Smooth muscle cell (in vitro differentiated cells): ENCODE data around the gene CELSR1. TPM values are rescaled to one million over a fixed set of nuclear protein-coding genes. Genes with fewer than 3 reads are reported as not detected.

ENCODE experiments used
- DNase-seq: peaks from one replicate; lab custom pipeline; 2025; ENCODE audit not compliant: unreplicated experiment; lab: John Stamatoyannopoulos, UW
- H2AFZ ChIP-seq: fragments of 200-600 bp; sonication (generic); 2 replicates; pipeline ENCODE4 v1.6.0; 2016; ENCODE audit warnings: antibody characterized with exemption, low read depth, mild to moderate bottlenecking
- H3F3A ChIP-seq: fragments of 200-600 bp; sonication (generic); 2 replicates; pipeline ENCODE4 v1.6.0; 2017; ENCODE audit warnings: antibody characterized with exemption, low read depth
- H3K27ac ChIP-seq: fragments of 200-600 bp; sonication (generic); 2 replicates; pipeline ENCODE4 v1.5.1; 2016; ENCODE audit warnings: low read depth, mild to moderate bottlenecking
- H3K27me3 ChIP-seq: fragments of 200-600 bp; sonication (generic); 2 replicates; pipeline ENCODE4 v1.6.1; 2016; ENCODE audit warnings: low read depth, mild to moderate bottlenecking
- H3K36me3 ChIP-seq: fragments of 200-600 bp; sonication (generic); 2 replicates; pipeline ENCODE4 v1.5.1; 2016; ENCODE audit warnings: low read depth
- H3K4me1 ChIP-seq: fragments of 200-600 bp; sonication (generic); 2 replicates; pipeline ENCODE4 v1.5.1; 2016; ENCODE audit warnings: low read depth
- H3K4me2 ChIP-seq: fragments of 200-600 bp; sonication (generic); 2 replicates; pipeline ENCODE4 v1.6.0; 2016; ENCODE audit warnings: mild to moderate bottlenecking
- H3K4me3 ChIP-seq: fragments of 200-600 bp; sonication (generic); 2 replicates; pipeline ENCODE4 v1.5.1; 2016; ENCODE audit warnings: mild to moderate bottlenecking
- H3K79me2 ChIP-seq: fragments of 200-600 bp; sonication (generic); 2 replicates; pipeline ENCODE4 v1.6.0; 2016; ENCODE audit warnings: low read depth, mild to moderate bottlenecking
- H3K9ac ChIP-seq: fragments of 200-600 bp; sonication (generic); 2 replicates; pipeline ENCODE4 v1.6.0; 2016; ENCODE audit warnings: low read depth
- H3K9me3 ChIP-seq: fragments of 200-600 bp; sonication (generic); replicated peaks from 2 replicates; pipeline ENCODE4 v1.5.1; 2016; ENCODE audit warnings: low read depth
- H4K20me1 ChIP-seq: fragments of 200-600 bp; sonication (generic); 2 replicates; pipeline ENCODE4 v1.6.0; 2016; ENCODE audit warnings: low read depth
- WGBS: methylation state at CpG from one replicate; pipeline ENCODE4 v1.1.7; 2016; ENCODE audit warnings: low lambda C conversion rate; 5-methylcytosine and 5-hydroxymethylcytosine counted together
- polyA plus RNA-seq: library from polyadenylated mRNA; unstranded; fragments of >200 nt; fragmentation: Nextera tagmentation; extraction: Ambion mirVana; gene quantifications from 2 replicates; pipeline ENCODE4 v1.2.1, GENCODE V29; 2016
- total RNA-seq: library from RNA; depleted of rRNA; stranded (reverse); fragments of >200 nt; gene quantifications from 2 replicates; pipeline ENCODE4 v1.2.3, GENCODE V29; 2014
- TF ChIP-seq, protein P1 (sequence below): fragments of 200-600 bp; sonication (generic); IDR thresholded peaks from 2 replicates; pipeline ENCODE4 v1.5.1; 2017; ENCODE audit warnings: borderline replicate concordance, mild to moderate bottlenecking, antibody characterized with exemption; ENCODE audit not compliant: insufficient read depth, poor library complexity, severe bottlenecking

Gene CELSR1
- total and polyA plus RNA-seq, 2 experiments from 2014 or later = 3.6 to 15.2 TPM

DNA sequence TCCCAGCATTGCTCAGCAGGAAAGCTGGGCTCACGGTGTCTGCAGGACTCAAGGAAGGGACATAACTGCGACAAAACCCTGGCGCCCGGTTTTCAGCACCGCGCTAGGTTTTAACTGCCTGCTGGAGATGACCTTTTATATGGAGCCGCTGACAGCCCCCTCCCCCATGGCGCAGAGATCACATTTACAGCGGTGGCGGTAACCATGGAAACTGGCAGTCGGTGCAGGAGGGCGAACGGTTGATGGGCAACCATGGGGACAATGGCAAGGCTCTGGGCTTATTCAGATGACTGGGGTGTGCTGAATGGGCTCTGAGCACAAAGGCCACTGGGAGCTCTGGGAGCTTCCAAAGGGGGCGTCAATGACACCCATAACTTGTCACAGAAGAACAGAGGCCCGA lies 37.2 kb downstream of the CELSR1 start:
- WGBS = 27% methylated on average over 15 of the region's 15 CpGs
- no peaks in the 10 kb centered on the region for H3K36me3 ChIP-seq
- no peaks in the 10 kb centered on the region for H4K20me1 ChIP-seq
- H3K79me2 ChIP-seq = no peaks in the 10 kb centered on the region
- no peaks in the 10 kb centered on the region for H3K9me3 ChIP-seq
- TF ChIP-seq, protein P1, sequence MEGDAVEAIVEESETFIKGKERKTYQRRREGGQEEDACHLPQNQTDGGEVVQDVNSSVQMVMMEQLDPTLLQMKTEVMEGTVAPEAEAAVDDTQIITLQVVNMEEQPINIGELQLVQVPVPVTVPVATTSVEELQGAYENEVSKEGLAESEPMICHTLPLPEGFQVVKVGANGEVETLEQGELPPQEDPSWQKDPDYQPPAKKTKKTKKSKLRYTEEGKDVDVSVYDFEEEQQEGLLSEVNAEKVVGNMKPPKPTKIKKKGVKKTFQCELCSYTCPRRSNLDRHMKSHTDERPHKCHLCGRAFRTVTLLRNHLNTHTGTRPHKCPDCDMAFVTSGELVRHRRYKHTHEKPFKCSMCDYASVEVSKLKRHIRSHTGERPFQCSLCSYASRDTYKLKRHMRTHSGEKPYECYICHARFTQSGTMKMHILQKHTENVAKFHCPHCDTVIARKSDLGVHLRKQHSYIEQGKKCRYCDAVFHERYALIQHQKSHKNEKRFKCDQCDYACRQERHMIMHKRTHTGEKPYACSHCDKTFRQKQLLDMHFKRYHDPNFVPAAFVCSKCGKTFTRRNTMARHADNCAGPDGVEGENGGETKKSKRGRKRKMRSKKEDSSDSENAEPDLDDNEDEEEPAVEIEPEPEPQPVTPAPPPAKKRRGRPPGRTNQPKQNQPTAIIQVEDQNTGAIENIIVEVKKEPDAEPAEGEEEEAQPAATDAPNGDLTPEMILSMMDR = no peak
- no peak overlapping the region for H3K9ac ChIP-seq
- peak overlapping the region; percentile 57 for H3K4me2 ChIP-seq
- DNase-seq = no peak
- H3K4me3 ChIP-seq = no peak overlapping the region
- H3F3A ChIP-seq = peaks cover 6% of the 10 kb centered on the region
- no peak overlapping the region for H2AFZ ChIP-seq
- no peak overlapping the region for H3K27ac ChIP-seq
- no peaks in the 10 kb centered on the region for H3K27me3 ChIP-seq
- H3K4me1 ChIP-seq = peaks cover 29% of the 10 kb centered on the region

DNA sequence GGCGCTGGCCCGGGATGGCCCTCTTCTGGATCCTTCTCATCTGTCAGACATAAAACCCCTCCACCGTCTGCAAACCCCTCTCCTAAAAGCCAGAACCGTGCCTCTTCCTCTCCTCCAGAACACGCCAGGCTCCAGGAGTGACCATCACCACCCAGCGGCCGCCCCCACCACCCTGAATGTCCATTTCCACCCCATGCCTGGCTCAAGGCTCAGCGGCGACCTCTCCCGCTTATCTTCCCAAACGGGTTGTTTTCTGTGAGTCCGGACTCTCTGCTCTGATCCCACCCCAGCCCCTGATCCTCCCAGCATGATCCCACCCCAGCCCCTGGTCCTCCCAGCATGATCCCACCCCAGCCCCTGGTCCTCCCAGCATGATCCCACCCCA lies 37.6 kb downstream of the CELSR1 start:
- WGBS = 52% methylated on average over 11 of the region's 12 CpGs
- Histone ChIP-seq H3K27me3 (no peaks in the 10 kb centered on the region), H3F3A (peaks cover 6% of the 10 kb centered on the region), H4K20me1 (no peaks in the 10 kb centered on the region), H3K4me1 (peaks cover 29% of the 10 kb centered on the region), H2AFZ (no peak overlapping the region), H3K36me3 (no peaks in the 10 kb centered on the region), H3K79me2 (no peaks in the 10 kb centered on the region), H3K27ac (peak overlapping the region; percentile 73), H3K9me3 (no peaks in the 10 kb centered on the region), H3K9ac (no peak overlapping the region), H3K4me3 (no peak overlapping the region), H3K4me2 (peak overlapping the region; percentile 57)
- TF ChIP-seq, protein P1 = no peak
- no peak for DNase-seq

GRCh38 chr22:46491946-46492345 lies 45.5 kb downstream of the CELSR1 start:
- WGBS = 55% methylated on average over 11 of the region's 11 CpGs
- Histone ChIP-seq H3K4me2 (peak overlapping the region; percentile 0), H3K36me3 (no peaks in the 10 kb centered on the region), H3K9me3 (no peaks in the 10 kb centered on the region), H4K20me1 (no peaks in the 10 kb centered on the region), H3K27ac (peak overlapping the region; percentile 72), H3K4me3 (no peak overlapping the region), H3K4me1 (no peaks in the 10 kb centered on the region), H3K9ac (no peak overlapping the region), H2AFZ (no peak overlapping the region), H3K27me3 (no peaks in the 10 kb centered on the region), H3F3A (no peaks in the 10 kb centered on the region), H3K79me2 (no peaks in the 10 kb centered on the region)
- DNase-seq = no peak
- TF ChIP-seq, protein P1 = no peak

- H3K79me2 ChIP-seq = no peaks in the 10 kb centered on the region
- H3K4me2 ChIP-seq = no peak overlapping the region
- no peaks in the 10 kb centered on the region for H3F3A ChIP-seq
- H4K20me1 ChIP-seq = no peaks in the 10 kb centered on the region
- no peak overlapping the region for H3K27ac ChIP-seq
- no peaks in the 10 kb centered on the region for H3K36me3 ChIP-seq
- no peaks in the 10 kb centered on the region for H3K27me3 ChIP-seq
- WGBS = 83% methylated on average over 11 of the region's 11 CpGs
- no peak overlapping the region for H2AFZ ChIP-seq
- no peaks in the 10 kb centered on the region for H3K9me3 ChIP-seq
- no peak overlapping the region for H3K9ac ChIP-seq
- TF ChIP-seq, protein P1 = no peak
- no peak for DNase-seq
- H3K4me1 ChIP-seq = peaks cover under 1% of the 10 kb centered on the region
- H3K4me3 ChIP-seq = no peak overlapping the region
Observed at GRCh38 chr22:46490538-46490937, 46.9 kb downstream of the CELSR1 start.
